ENCODE measurements around the gene TMEM158. TPM values are rescaled to one million over a fixed set of nuclear protein-coding genes. Genes with fewer than 3 reads are reported as not detected.

Gene TMEM158
- total RNA-seq, 1 experiment from 2014 or later = 25.8 TPM

- Histone ChIP-seq H3K79me2 (ENCODE audit: insufficient read depth, low read length) (no peaks in the 10 kb centered on the region), H3K4me1 (ENCODE audit: control insufficient read depth in 1 of 2, insufficient read depth in 2 of 2, low read length in 2 of 2) (peaks cover 23 to 36% of the 10 kb centered on the region in 2 experiments), H3K4me3 (replicated peaks in 1 of 2; ENCODE audit: low read depth in 1 of 2, low read length in 2 of 2) (peak overlapping the region; percentile 66 to 68)
Observed at GRCh38 chr3:45223889-45224727, 2.0 kb downstream of the TMEM158 start.

More at GRCh38 chr3:45223889-45224727, 2.0 kb downstream of the TMEM158 start:
- ATAC-seq = no peak
- intact Hi-C loops (cut with micrococcal nuclease) = loop anchor here (2.0 to 10.0 kb wide), 2 partner anchors 275 to 701 kb away; no protein-coding TSS in a partner anchor
- ChIA-PET POLR2A (interaction anchor here (0.7 kb wide), 1 partner anchor 19 kb away, joined by 3 read pairs; no protein-coding TSS in a partner anchor), RAD21 (ENCODE audit: low non-redundant PET in 1 of 2, low total read pairs in 2 of 2, uncharacterized antibody in 2 of 2, unreplicated experiment in 2 of 2) (no interaction called here), CTCF (interaction anchor here (1.0 to 3.0 kb wide), 8 partner anchors 8 to 432 kb away, joined by 3 to 17 read pairs (median 6); no protein-coding TSS in a partner anchor)
- TF ChIP-seq, protein P1, sequence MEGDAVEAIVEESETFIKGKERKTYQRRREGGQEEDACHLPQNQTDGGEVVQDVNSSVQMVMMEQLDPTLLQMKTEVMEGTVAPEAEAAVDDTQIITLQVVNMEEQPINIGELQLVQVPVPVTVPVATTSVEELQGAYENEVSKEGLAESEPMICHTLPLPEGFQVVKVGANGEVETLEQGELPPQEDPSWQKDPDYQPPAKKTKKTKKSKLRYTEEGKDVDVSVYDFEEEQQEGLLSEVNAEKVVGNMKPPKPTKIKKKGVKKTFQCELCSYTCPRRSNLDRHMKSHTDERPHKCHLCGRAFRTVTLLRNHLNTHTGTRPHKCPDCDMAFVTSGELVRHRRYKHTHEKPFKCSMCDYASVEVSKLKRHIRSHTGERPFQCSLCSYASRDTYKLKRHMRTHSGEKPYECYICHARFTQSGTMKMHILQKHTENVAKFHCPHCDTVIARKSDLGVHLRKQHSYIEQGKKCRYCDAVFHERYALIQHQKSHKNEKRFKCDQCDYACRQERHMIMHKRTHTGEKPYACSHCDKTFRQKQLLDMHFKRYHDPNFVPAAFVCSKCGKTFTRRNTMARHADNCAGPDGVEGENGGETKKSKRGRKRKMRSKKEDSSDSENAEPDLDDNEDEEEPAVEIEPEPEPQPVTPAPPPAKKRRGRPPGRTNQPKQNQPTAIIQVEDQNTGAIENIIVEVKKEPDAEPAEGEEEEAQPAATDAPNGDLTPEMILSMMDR (IDR thresholded peaks at IDR 0.05 in 2 of 3, conservative IDR thresholded peaks at IDR 0.05 in 1 of 3; ENCODE audit: borderline replicate concordance in 1 of 3, insufficient read depth in 1 of 3, low read depth in 2 of 3, low read length in 2 of 3) = no peak
- TF ChIP-seq CEBPB (IDR thresholded peaks at IDR 0.05; ENCODE audit: low read depth) = no peak
- TF ChIP-seq MAX (IDR thresholded peaks at IDR 0.05) = no peak
- no peak for TF ChIP-seq EZH2phosphoT487 (IDR thresholded peaks at IDR 0.05; ENCODE audit: borderline replicate concordance)
- TF ChIP-seq RAD21 (IDR thresholded peaks at IDR 0.05; ENCODE audit: low read depth) = peak; percentile 17; the same call in 1 of the 2 replicates
- no peak for TF ChIP-seq EGR1 (IDR thresholded peaks at IDR 0.05; ENCODE audit: low read depth)
- TF ChIP-seq JUND (IDR thresholded peaks at IDR 0.05) = peak; percentile 37; the same call in 1 of the 2 replicates
- no peak for TF ChIP-seq ELF1 (IDR thresholded peaks at IDR 0.05; ENCODE audit: borderline replicate concordance, low read depth)
- peak; percentile 42 for TF ChIP-seq FOSL1 (IDR thresholded peaks at IDR 0.05; ENCODE audit: low read depth)
- peak overlapping the region; percentile 78 for H2AFZ ChIP-seq (ENCODE audit: low read depth, low read length, poor library complexity, severe bottlenecking)
- H3K27ac ChIP-seq (ENCODE audit: low read depth, low read length) = peak overlapping the region; percentile 31; the same call in 1 of the 2 replicates
- no peaks in the 10 kb centered on the region for H4K20me1 ChIP-seq (ENCODE audit: insufficient read depth)
- no peaks in the 10 kb centered on the region for H3K36me3 ChIP-seq (ENCODE audit: control insufficient read depth in 1 of 2, insufficient read depth in 2 of 2, low read length in 2 of 2)
- no peaks in the 10 kb centered on the region for H3K9me2 ChIP-seq (ENCODE audit: insufficient read depth)
- TSS peak; percentile 87 for BruUV-seq (replicated peaks)
- H3K4me2 ChIP-seq (ENCODE audit: low read length) = peak overlapping the region; percentile 96
- peak overlapping the region; percentile 67 for H3K9ac ChIP-seq (ENCODE audit: low read length)
- no peaks in the 10 kb centered on the region for H3K27me3 ChIP-seq (ENCODE audit: insufficient read depth, low read length)
- H3K9me3 ChIP-seq (ENCODE audit: control insufficient read depth in 1 of 2, insufficient read depth in 1 of 2, low read depth in 1 of 2, low read length in 2 of 2) = no peaks in the 10 kb centered on the region
- DNase-seq (ENCODE audit: low read depth, low spot score) = no peak

Data from HCT116 (cell line).